Chondrocyte (in vitro differentiated cells): ENCODE measurements around the gene STXBP4. TPM values are rescaled to one million over a fixed set of nuclear protein-coding genes. Genes with fewer than 3 reads are reported as not detected.

Source experiments
- DNase-seq: peaks from one replicate; pipeline ENCODE4 v3.0.0; 2021; ENCODE audit warnings: mixed read lengths, low spot score
- H3K27ac Mint-ChIP-seq: one replicate; pipeline ENCODE4 v1.8.0; 2021; ENCODE audit warnings: mild to moderate bottlenecking, moderate library complexity, mixed read lengths; ENCODE audit not compliant: unreplicated experiment
- H3K27me3 Mint-ChIP-seq: 2 replicates; pipeline ENCODE4 v1.8.0; 2021; ENCODE audit warnings: low read depth, mixed read lengths
- H3K36me3 Mint-ChIP-seq: 2 replicates; pipeline ENCODE4 v1.8.0; 2021; ENCODE audit warnings: low read depth, mixed read lengths
- H3K4me1 Mint-ChIP-seq: 2 replicates; pipeline ENCODE4 v1.8.0; 2021; ENCODE audit warnings: low read depth, mild to moderate bottlenecking, mixed read lengths
- H3K4me3 Mint-ChIP-seq: one replicate; pipeline ENCODE4 v1.8.0; 2021; ENCODE audit warnings: mild to moderate bottlenecking, moderate library complexity, mixed read lengths; ENCODE audit not compliant: unreplicated experiment
- H3K9me3 Mint-ChIP-seq: 2 replicates; pipeline ENCODE4 v1.8.0; 2021; ENCODE audit warnings: low read depth, mixed read lengths
- CTCF ChIP-seq: fragments of 200-600 bp; sonication (generic); IDR thresholded peaks from 2 replicates; pipeline ENCODE4 v1.5.0; 2021; ENCODE audit warnings: antibody characterized with exemption, mild to moderate bottlenecking, moderate library complexity
- total RNA-seq: library from RNA; stranded (reverse); gene quantifications from 3 replicates; pipeline ENCODE4 v1.2.1, GENCODE V29; 2021

Gene STXBP4
- total RNA-seq, 1 donor from 2014 or later, result 11.9 TPM

GRCh38 chr17:55159251-55159650 lies 190.7 kb downstream of the STXBP4 start:
- H3K4me1 Mint-ChIP-seq, result peaks cover 26% of the 10 kb centered on the region
- DNase-seq, result no peak

GRCh38 chr17:55160501-55160900 lies 191.9 kb downstream of the STXBP4 start:
- H3K9me3 Mint-ChIP-seq, result no peaks in the 10 kb centered on the region
- no peaks in the 10 kb centered on the region for H3K27me3 Mint-ChIP-seq
- TF ChIP-seq CTCF, result no peak
- no peak for DNase-seq
- H3K36me3 Mint-ChIP-seq, result peaks cover 2% of the 10 kb centered on the region
- H3K4me1 Mint-ChIP-seq, result peaks cover 26% of the 10 kb centered on the region
- no peak overlapping the region for H3K4me3 Mint-ChIP-seq
- H3K27ac Mint-ChIP-seq, result no peak overlapping the region

More at GRCh38 chr17:55159251-55159650, 190.7 kb downstream of the STXBP4 start:
- Mint-ChIP-seq H3K36me3 (peaks cover 2% of the 10 kb centered on the region), H3K9me3 (no peaks in the 10 kb centered on the region), H3K27ac (no peak overlapping the region), H3K4me3 (no peak overlapping the region), H3K27me3 (no peaks in the 10 kb centered on the region)
- no peak for TF ChIP-seq CTCF

- peaks cover 22% of the 10 kb centered on the region for H3K4me1 Mint-ChIP-seq
- no peak overlapping the region for H3K27ac Mint-ChIP-seq
- DNase-seq, result no peak
- TF ChIP-seq CTCF, result no peak
- H3K27me3 Mint-ChIP-seq, result no peaks in the 10 kb centered on the region
- H3K36me3 Mint-ChIP-seq, result peaks cover 4% of the 10 kb centered on the region
- no peak overlapping the region for H3K4me3 Mint-ChIP-seq
- no peaks in the 10 kb centered on the region for H3K9me3 Mint-ChIP-seq
Observed at GRCh38 chr17:55161935-55162555, 193.5 kb downstream of the STXBP4 start.

GRCh38 chr17:55162556-55162946 lies 194.0 kb downstream of the STXBP4 start:
- H3K4me3 Mint-ChIP-seq, result no peak overlapping the region
- no peak for DNase-seq
- H3K4me1 Mint-ChIP-seq, result peaks cover 17% of the 10 kb centered on the region
- no peaks in the 10 kb centered on the region for H3K27me3 Mint-ChIP-seq
- no peak for TF ChIP-seq CTCF
- H3K27ac Mint-ChIP-seq, result no peak overlapping the region
- H3K36me3 Mint-ChIP-seq, result peaks cover 5% of the 10 kb centered on the region
- H3K9me3 Mint-ChIP-seq, result no peaks in the 10 kb centered on the region

GRCh38 chr17:55163408-55163807 lies 194.8 kb downstream of the STXBP4 start:
- no peak for TF ChIP-seq CTCF
- Mint-ChIP-seq H3K9me3 (no peaks in the 10 kb centered on the region), H3K27ac (no peak overlapping the region), H3K36me3 (peaks cover 6% of the 10 kb centered on the region), H3K4me3 (no peak overlapping the region), H3K4me1 (peaks cover 17% of the 10 kb centered on the region), H3K27me3 (no peaks in the 10 kb centered on the region)
- DNase-seq, result no peak
